GM12872 (cell line): ENCODE data around the gene MAST4.

Experiments used
- TF ChIP-seq, protein P1 (sequence below): IDR thresholded peaks from 3 replicates; pipeline ENCODE4 v1.5.1; 2011; ENCODE audit warnings: low read depth, mild to moderate bottlenecking, low read length, moderate library complexity; ENCODE audit not compliant: insufficient read depth

MAST4 gene

GRCh38 chr5:67047616-67048015, 451.4 kb downstream of the MAST4 start:
- TF ChIP-seq, protein P1, sequence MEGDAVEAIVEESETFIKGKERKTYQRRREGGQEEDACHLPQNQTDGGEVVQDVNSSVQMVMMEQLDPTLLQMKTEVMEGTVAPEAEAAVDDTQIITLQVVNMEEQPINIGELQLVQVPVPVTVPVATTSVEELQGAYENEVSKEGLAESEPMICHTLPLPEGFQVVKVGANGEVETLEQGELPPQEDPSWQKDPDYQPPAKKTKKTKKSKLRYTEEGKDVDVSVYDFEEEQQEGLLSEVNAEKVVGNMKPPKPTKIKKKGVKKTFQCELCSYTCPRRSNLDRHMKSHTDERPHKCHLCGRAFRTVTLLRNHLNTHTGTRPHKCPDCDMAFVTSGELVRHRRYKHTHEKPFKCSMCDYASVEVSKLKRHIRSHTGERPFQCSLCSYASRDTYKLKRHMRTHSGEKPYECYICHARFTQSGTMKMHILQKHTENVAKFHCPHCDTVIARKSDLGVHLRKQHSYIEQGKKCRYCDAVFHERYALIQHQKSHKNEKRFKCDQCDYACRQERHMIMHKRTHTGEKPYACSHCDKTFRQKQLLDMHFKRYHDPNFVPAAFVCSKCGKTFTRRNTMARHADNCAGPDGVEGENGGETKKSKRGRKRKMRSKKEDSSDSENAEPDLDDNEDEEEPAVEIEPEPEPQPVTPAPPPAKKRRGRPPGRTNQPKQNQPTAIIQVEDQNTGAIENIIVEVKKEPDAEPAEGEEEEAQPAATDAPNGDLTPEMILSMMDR, result no peak

DNA sequence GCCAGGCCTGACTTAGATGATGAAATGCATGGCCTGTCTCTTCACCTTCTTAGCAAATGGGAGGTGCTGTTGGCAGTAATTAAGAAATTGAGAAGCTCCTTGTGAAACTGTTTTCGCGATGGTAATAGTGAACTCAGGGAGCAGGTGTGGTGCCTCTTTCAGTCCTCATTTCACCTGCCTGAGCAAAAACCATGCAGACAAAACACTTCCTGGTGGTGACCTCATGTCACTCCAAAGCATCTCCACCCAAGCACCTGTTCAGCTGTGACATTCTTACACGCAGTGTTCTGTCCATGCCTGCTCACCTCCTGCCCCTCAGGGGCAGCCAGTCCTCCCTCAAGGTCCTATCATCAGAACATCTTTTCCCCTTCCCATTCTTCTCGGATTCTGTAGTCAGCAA, 453.9 kb downstream of the MAST4 start:
- TF ChIP-seq, protein P1, result no peak

- TF ChIP-seq, protein P1, result no peak
Observed at GRCh38 chr5:67050635-67051034, 454.4 kb downstream of the MAST4 start.

DNA sequence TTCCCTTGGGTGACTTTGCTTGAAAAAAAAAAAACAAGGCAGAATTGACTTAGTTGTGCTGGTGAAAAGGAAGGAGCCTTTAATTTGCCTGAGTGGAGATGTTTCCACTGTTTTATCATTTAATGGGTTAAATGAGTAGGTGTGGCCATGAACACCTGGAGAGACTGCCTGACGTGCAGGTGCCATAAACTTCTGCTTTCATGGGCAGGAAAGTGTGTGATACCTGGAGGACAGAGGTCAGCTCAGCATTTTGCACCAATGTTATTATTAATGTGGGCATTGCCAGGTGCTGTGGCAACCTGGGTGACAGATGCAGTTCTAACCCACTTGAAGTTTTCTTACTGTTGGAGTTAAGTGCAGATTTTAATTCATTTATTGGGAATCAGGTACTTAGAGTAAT, 455.0 kb downstream of the MAST4 start:
- TF ChIP-seq, protein P1, result no peak

- TF ChIP-seq, protein P1, result no peak
Observed at GRCh38 chr5:67052034-67052433, 455.8 kb downstream of the MAST4 start.

DNA sequence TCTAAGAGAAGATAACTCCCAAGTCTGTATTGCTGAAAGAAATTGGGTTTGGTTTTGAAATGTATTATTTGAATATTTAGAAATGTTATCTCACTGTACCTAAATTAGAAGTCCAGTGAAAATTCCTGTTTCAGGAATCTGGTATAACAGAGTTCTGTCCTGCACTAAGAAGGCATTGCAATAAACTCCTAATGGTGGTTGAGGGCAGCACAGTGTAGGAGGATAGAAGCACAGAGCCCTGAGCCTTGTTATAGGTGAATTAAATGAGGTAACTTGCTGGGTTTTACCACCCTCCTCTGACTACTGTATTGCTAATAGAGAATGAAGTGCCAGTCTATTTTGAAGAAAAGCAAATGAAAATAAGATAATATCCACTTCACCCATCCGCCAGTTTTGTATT, 457.0 kb downstream of the MAST4 start:
- TF ChIP-seq, protein P1, result no peak

- TF ChIP-seq, protein P1, result no peak
Observed at GRCh38 chr5:67058998-67059743, 463.0 kb downstream of the MAST4 start.
